ENCODE results near the gene GPD1.
"Not testable (repeated sequence)": the region's sequence is repeated elsewhere in the genome, so short reads cannot be mapped to it uniquely, and the experiment has no call there.

Gene GPD1

DNA sequence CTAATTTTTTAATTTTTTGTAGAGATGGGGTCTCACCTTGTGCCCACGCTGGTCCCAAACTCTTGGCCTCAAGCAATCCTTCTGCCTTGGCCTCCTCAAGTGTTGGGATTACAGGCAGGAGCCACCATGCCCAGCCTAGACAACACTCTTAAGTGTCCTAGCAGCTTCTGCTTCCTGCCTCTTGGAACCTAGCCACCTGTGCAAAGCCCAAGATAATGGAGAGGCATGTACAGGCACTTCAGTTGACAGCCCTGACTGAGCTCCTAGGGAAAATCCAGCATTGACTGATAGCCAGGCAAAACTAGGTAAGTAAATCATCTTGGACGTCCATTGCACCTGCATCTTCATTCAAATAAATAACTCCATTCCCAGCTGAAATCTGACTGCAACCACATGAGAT lies 23.7 kb downstream of the GPD1 start:
- no peak for DNase-seq (ENCODE audit: low read depth)

DNA sequence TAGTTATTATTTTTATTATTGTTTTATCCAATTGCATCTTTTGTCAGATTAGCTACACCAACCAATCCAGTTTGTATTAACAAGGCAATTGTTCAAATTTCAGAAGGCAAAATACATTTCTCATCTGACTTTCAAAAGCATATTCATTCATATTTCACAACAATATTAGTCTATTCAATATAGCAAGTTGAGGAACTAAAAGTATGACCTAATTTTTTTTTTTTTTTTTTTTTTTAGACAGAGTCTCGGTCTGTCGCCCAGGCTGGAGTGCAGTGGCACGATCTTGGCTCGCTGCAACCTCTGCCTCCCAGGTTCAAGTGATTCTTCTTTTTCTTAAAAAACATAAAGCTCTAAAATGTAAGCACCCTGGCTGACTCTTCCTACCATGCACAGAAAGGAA lies 25.5 kb downstream of the GPD1 start:
- DNase-seq (ENCODE audit: low read depth) = no peak

GRCh38 chr12:50132505-50133135 lies 28.8 kb downstream of the GPD1 start:
- no peak for DNase-seq (ENCODE audit: low read depth)

GRCh38 chr12:50142993-50143392 lies 39.2 kb downstream of the GPD1 start:
- no peak for DNase-seq (ENCODE audit: low read depth)

- DNase-seq (ENCODE audit: low read depth) = no peak
Observed at GRCh38 chr12:50145439-50145838, 41.6 kb downstream of the GPD1 start.

- no peak for DNase-seq (ENCODE audit: low read depth)
Observed at GRCh38 chr12:50147281-50147680, 43.5 kb downstream of the GPD1 start.

DNA sequence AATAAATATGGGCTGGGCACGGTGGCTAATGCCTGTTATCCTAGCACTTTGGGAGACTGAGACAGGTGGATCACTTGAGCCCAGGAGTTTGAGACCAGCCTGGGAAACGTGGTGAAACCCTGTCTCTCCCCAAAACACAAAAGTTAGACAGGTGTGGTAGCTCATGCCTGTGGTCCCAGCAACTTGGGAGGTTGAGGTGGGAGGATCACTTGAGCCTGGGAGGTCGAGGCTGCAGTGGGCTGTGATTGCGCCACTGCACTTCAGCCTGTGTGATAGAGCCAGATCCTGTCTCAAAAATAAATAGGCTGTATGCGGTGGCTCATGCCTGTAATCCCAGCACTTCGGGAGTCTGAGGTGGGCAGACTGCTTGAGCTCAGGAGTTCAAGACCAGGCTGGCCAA lies 44.2 kb downstream of the GPD1 start:
- DNase-seq (ENCODE audit: low read depth) = not testable (repeated sequence)

GRCh38 chr12:50149311-50149710 lies 45.5 kb downstream of the GPD1 start:
- no peak for DNase-seq (ENCODE audit: low read depth)

GRCh38 chr12:50151047-50151687 lies 47.4 kb downstream of the GPD1 start:
- no peak for DNase-seq (ENCODE audit: low read depth)

DNA sequence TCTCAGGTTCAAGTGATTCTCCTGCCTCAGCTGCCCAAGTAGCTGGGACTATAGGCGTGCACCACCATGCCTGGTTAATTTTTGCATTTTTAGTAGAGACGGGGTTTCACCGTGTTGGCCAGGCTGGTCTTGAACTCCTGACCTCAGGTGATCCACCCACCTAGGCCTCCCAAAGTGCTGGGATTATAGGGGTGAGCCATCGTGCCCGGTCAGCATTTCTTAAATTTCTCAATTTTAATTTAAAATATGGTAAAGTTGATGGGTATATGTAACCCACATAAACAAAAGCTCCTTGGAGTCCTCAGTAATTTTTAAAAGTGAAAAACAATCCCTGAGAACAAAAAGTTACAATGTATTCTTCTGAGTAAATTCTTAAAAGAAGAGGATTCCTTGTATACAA lies 51.1 kb downstream of the GPD1 start:
- not testable (repeated sequence) for DNase-seq (ENCODE audit: low read depth)

DNA sequence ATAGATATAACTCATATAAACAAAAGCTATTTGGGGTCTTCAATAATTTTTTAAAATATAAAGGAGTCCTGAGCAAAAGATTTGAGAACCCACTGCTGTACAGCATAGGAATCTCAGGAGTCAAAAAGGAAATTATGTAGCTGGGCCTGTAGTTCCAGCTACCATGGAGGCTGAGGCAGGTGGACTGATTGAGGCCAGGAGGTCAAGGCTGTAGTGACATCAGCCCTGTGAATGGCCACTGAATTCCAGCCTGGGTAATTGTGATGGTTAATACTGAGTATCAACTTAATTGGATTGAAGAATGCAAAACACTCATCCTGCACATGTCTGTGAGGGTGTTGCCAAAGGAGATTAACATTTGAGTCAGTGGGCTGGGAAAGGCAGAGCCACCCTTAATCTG lies 52.8 kb downstream of the GPD1 start:
- no peak for DNase-seq (ENCODE audit: low read depth)

- DNase-seq (ENCODE audit: low read depth) = no peak
Observed at GRCh38 chr12:50157259-50157658, 53.5 kb downstream of the GPD1 start.

DNA sequence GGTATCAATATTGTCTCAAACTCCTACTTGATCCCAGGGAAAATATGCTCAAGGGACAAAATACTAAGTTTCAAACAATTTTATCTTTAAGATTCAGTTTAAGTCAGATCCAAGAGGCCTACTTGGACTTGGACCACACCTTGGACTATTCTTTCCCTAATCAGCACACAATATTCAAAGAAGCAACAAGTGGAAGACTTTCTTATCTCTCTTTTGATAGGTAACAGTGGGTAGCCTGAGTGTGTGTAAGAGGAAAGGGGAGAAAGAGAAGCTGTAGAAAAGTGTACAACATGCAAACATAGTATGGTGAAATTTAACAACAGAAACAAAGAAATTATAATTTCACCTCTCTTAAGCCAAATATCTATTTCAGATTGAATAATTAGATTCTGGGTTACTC lies 56.8 kb downstream of the GPD1 start:
- no peak for DNase-seq (ENCODE audit: low read depth)

Data from stimulated activated CD4-positive, alpha-beta T cell treated with anti-CD3 and anti-CD28 coated beads, Interleukin-2, amount 100 ng/mL, for 4 hours (primary cell).